H1 (cell line): Measurements from ENCODE around the gene HINT3. TPM values are rescaled to one million over a fixed set of nuclear protein-coding genes. Genes with fewer than 3 reads are reported as not detected.

ENCODE experiments used
- CTCF ChIA-PET: fragments of 300-600 bp; sonication (Branson Sonifier 250); formaldehyde crosslinking; loops from one replicate; lab custom pipeline; 2021; ENCODE audit not compliant: partially characterized antibody; lab: Charles Lee
- POLR2A ChIA-PET: fragments of 300-600 bp; sonication (Branson Sonifier 250); formaldehyde crosslinking; loops from one replicate; lab custom pipeline; 2021; ENCODE audit warnings: inconsistent platforms; ENCODE audit not compliant: partially characterized antibody; lab: Charles Lee
- DNase-seq, 2 experiments: peaks; one replicate each; pipeline versions ENCODE4 v3.0.0 to v3.0.0-alpha.2; 2010 to 2022; ENCODE audit warnings: low spot score in 2 of 2, low read depth in 1 of 2, mixed read lengths in 1 of 2
- FAIRE-seq: peaks from 2 replicates; lab custom pipeline; 2011; peaks lifted over from hg19 to GRCh38; lab: Jason Lieb, UNC
- H2AFZ ChIP-seq: 2 replicates; pipeline ENCODE4 v1.8.1; 2012; ENCODE audit warnings: low read length, inconsistent platforms
- H2AK5ac ChIP-seq: 2 replicates; pipeline ENCODE4 v1.6.1; 2013; ENCODE audit warnings: low read depth, low read length
- H2BK120ac ChIP-seq: replicated peaks from 2 replicates; pipeline ENCODE3; 2013; ENCODE audit warnings: low read depth, low read length, inconsistent platforms
- H2BK12ac ChIP-seq: 2 replicates; pipeline ENCODE4 v1.6.1; 2013; ENCODE audit warnings: low read depth, low read length
- H2BK15ac ChIP-seq: 2 replicates; pipeline ENCODE4 v1.6.1; 2013; ENCODE audit warnings: low read length
- H2BK20ac ChIP-seq: 2 replicates; pipeline ENCODE4 v1.6.1; 2013; ENCODE audit warnings: low read length
- H2BK5ac ChIP-seq: 2 replicates; pipeline ENCODE4 v1.6.1; 2013; ENCODE audit warnings: low read depth, low read length
- H3K14ac ChIP-seq: 2 replicates; pipeline ENCODE4 v1.6.1; 2013; ENCODE audit warnings: inconsistent platforms; ENCODE audit not compliant: insufficient read length
- H3K18ac ChIP-seq: 2 replicates; pipeline ENCODE4 v1.6.1; 2013; ENCODE audit warnings: low read length; ENCODE audit errors: extremely low read depth
- H3K23ac ChIP-seq: 2 replicates; pipeline ENCODE4 v1.6.1; 2013; ENCODE audit warnings: inconsistent platforms; ENCODE audit not compliant: insufficient read length
- H3K23me2 ChIP-seq: 2 replicates; pipeline ENCODE4 v1.6.1; 2013; ENCODE audit warnings: low read depth, low read length
- H3K27ac ChIP-seq: 2 replicates; pipeline ENCODE4 v1.6.1; 2011; ENCODE audit warnings: low read depth, low read length, inconsistent platforms
- H3K27me3 ChIP-seq, 4 experiments: replicated peaks in 1 of 4; 1 replicate in 1 of 4; 2 replicates in 3 of 4; pipeline versions ENCODE4 v1.6.1 to v1.8.1; 2011 to 2013; ENCODE audit warnings: low read length in 3 of 4, mild to moderate bottlenecking in 3 of 4, inconsistent platforms in 2 of 4, mixed read lengths in 2 of 4, moderate library complexity in 1 of 4; ENCODE audit not compliant: control insufficient read depth in 3 of 4, insufficient read depth in 3 of 4; ENCODE audit errors: extremely low read depth in 1 of 4
- H3K36me3 ChIP-seq, 4 experiments: 2 replicates each; pipeline versions ENCODE4 v1.6.1 to v1.8.1; 2011 to 2013; ENCODE audit warnings: mild to moderate bottlenecking in 4 of 4, low read length in 3 of 4, moderate library complexity in 2 of 4, control low read depth in 1 of 4, inconsistent platforms in 1 of 4; ENCODE audit not compliant: insufficient read depth in 4 of 4, control insufficient read depth in 2 of 4
- H3K4ac ChIP-seq: replicated peaks from 2 replicates; pipeline ENCODE3; 2013; ENCODE audit warnings: low read length, low read depth, mixed read lengths, inconsistent platforms; ENCODE audit not compliant: insufficient read length
- H3K4me1 ChIP-seq, 4 experiments: replicated peaks in 1 of 4; 1 replicate in 1 of 4; 2 replicates in 3 of 4; pipeline versions ENCODE4 v1.6.1 to v1.8.1; 2011 to 2013; ENCODE audit warnings: low read length in 3 of 4, inconsistent platforms in 2 of 4, mixed read lengths in 1 of 4; ENCODE audit not compliant: insufficient read depth in 4 of 4, control insufficient read depth in 3 of 4
- H3K4me2 ChIP-seq, 2 experiments: 2 replicates each; pipeline versions ENCODE4 v1.6.1 to v1.8.1; 2011 to 2013; ENCODE audit warnings: low read depth in 2 of 2, low read length in 2 of 2, control low read depth in 1 of 2, inconsistent platforms in 1 of 2, mild to moderate bottlenecking in 1 of 2; ENCODE audit not compliant: insufficient read depth in 1 of 2
- H3K4me3 ChIP-seq, 4 experiments: fragments of 200-600, 300-600 bp in 1 of 4; sonication (generic), shearing (Covaris generic), sonication (Bioruptor Twin) in 1 of 4; 2 replicates each; pipeline versions ENCODE4 v1.5.1 to v1.8.1; 2011 to 2016; ENCODE audit warnings: low read length in 4 of 4, low read depth in 3 of 4, control low read depth in 2 of 4, inconsistent platforms in 2 of 4, mild to moderate bottlenecking in 2 of 4, mixed read lengths in 1 of 4, moderate library complexity in 1 of 4; ENCODE audit not compliant: insufficient read depth in 2 of 4; ENCODE audit errors: extremely low read depth in 1 of 4
- H3K56ac ChIP-seq: replicated peaks from 2 replicates; pipeline ENCODE3; 2013; ENCODE audit warnings: low read depth, mild to moderate bottlenecking, mixed read lengths, low read length, inconsistent platforms; ENCODE audit not compliant: insufficient read length
- H3K79me1 ChIP-seq: 2 replicates; pipeline ENCODE4 v1.6.1; 2013; ENCODE audit warnings: low read depth, low read length, control low read depth
- H3K79me2 ChIP-seq, 2 experiments: 2 replicates each; pipeline versions ENCODE4 v1.6.1 to v1.8.1; 2012 to 2013; ENCODE audit warnings: low read length in 2 of 2, mild to moderate bottlenecking in 2 of 2, inconsistent platforms in 1 of 2; ENCODE audit not compliant: insufficient read depth in 2 of 2, control insufficient read depth in 1 of 2
- H3K9ac ChIP-seq, 4 experiments: replicated peaks in 1 of 4; 1 replicate in 1 of 4; 2 replicates in 3 of 4; pipeline versions ENCODE4 v1.6.1 to v1.8.1; 2011 to 2013; ENCODE audit warnings: low read depth in 3 of 4, low read length in 3 of 4, control low read depth in 2 of 4, mild to moderate bottlenecking in 2 of 4, moderate library complexity in 2 of 4, inconsistent platforms in 1 of 4; ENCODE audit errors: extremely low read depth in 1 of 4
- H3K9me3 ChIP-seq, 2 experiments: 2 replicates each; pipeline versions ENCODE4 v1.6.1 to v1.8.1; 2012 to 2013; ENCODE audit warnings: mild to moderate bottlenecking in 2 of 2, moderate library complexity in 2 of 2, control low read depth in 1 of 2, inconsistent platforms in 1 of 2, low read depth in 1 of 2, low read length in 1 of 2, mixed read lengths in 1 of 2; ENCODE audit not compliant: insufficient read depth in 2 of 2
- H4K20me1 ChIP-seq, 2 experiments: replicated peaks in 1 of 2; 2 replicates each; pipeline versions ENCODE3 to v1.8.1; 2011 to 2013; ENCODE audit warnings: inconsistent platforms in 2 of 2, low read length in 2 of 2, mild to moderate bottlenecking in 1 of 2; ENCODE audit not compliant: insufficient read depth in 2 of 2, control insufficient read depth in 1 of 2
- H4K5ac ChIP-seq: 2 replicates; pipeline ENCODE4 v1.6.1; 2013; ENCODE audit warnings: low read length, low read depth, mixed read lengths, inconsistent platforms; ENCODE audit not compliant: insufficient read length
- H4K8ac ChIP-seq: 2 replicates; pipeline ENCODE4 v1.8.0; 2013; ENCODE audit warnings: mild to moderate bottlenecking, moderate library complexity, low read length, inconsistent platforms; ENCODE audit not compliant: insufficient read depth; ENCODE audit errors: extremely low read depth
- H4K91ac ChIP-seq: replicated peaks from 2 replicates; pipeline ENCODE3; 2013; ENCODE audit warnings: low read length, mixed read lengths, inconsistent platforms; ENCODE audit not compliant: insufficient read length
- RBBP5 ChIP-seq: IDR thresholded peaks from 2 replicates; pipeline ENCODE4 v1.7.1; 2012; ENCODE audit warnings: low read depth, mild to moderate bottlenecking, inconsistent platforms, low read length, moderate library complexity, borderline replicate concordance
- SP2 ChIP-seq: IDR thresholded peaks from 2 replicates; pipeline ENCODE4 v1.6.1; 2012; ENCODE audit warnings: mild to moderate bottlenecking, low read length, inconsistent platforms
- TCF12 ChIP-seq: IDR thresholded peaks from 2 replicates; pipeline ENCODE4 v1.6.1; 2011; ENCODE audit warnings: low read depth, mild to moderate bottlenecking, low read length
- ZNF274 ChIP-seq: IDR thresholded peaks from 2 replicates; pipeline ENCODE4 v1.7.0; 2012; ENCODE audit warnings: low read length, borderline replicate concordance; ENCODE audit errors: extremely low read depth
- WGBS, 2 experiments: shearing (Covaris generic) in 1 of 2; methylation state at CpG; one replicate each; pipeline versions ENCODE4 v1.1.6 to v1.1.7; 2013 to 2015; ENCODE audit warnings: low lambda C conversion rate in 2 of 2, mixed read lengths in 2 of 2, inconsistent platforms in 1 of 2, low coverage in 1 of 2, missing lambda C conversion rate in 1 of 2; ENCODE audit not compliant: insufficient replicate concordance in 2 of 2, insufficient coverage in 1 of 2, insufficient read length in 1 of 2; ENCODE audit errors: extremely low coverage in 1 of 2, missing lambda C conversion rate in 1 of 2; 5-methylcytosine and 5-hydroxymethylcytosine counted together
- polyA plus RNA-seq, 7 experiments: library from polyadenylated mRNA; depleted of rRNA in 3 of 7; stranded (reverse) in 5 of 7; unstranded in 2 of 7; fragments of >200 nt in 5 of 7; fragments of 200-250 nt in 2 of 7; gene quantifications; 1 replicate in 5 of 7; 2 replicates in 1 of 7; 4 replicates in 1 of 7; pipeline versions ENCODE4 v1.2.1 to v1.2.3, GENCODE V29; 2011 to 2013; ENCODE audit warnings: missing spikeins in 2 of 7, mixed read lengths in 2 of 7
- total RNA-seq: library from RNA; stranded (reverse); fragmentation: NEBNext Ultra II Directional; extraction: Animal tissue kit (Norgen Biotek cat#: 25700); gene quantifications from 2 replicates; pipeline ENCODE4 v1.2.1, GENCODE V29; 2021

HINT3 gene
- total and polyA plus RNA-seq, 2 of the 8 experiments (the other 6 are each of a cell fraction or from before 2014, with no cell fraction given) = 1.2 to 7.8 TPM

DNA sequence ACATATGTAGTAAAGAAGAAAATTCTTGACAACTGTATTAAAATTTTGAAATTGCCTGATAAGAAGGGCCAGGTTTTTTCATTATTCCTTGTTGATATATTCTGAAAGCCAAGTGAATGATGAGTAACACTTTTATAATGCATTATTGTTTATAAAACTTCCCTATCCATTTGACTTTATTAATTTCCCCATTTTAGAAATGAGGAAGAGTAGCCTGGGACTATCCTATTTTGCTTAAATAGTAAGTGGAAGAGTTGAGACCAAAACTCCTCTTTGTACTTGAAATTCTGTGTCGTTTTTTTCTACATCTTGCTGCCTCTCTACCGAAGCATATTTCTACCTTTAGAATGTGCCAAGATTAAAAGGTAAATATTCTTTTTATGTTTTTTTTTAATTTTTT, 69.4 kb downstream of the HINT3 start:
- ChIA-PET POLR2A (no interaction called here), CTCF (interaction anchor here (1.1 kb wide), 1 partner anchor 10 kb away, joined by 3 read pairs; no protein-coding TSS in a partner anchor)
- Histone ChIP-seq H3K27me3 (no peaks in the 10 kb centered on the region), H3K14ac (no peak overlapping the region), H4K5ac (no peak overlapping the region), H3K4me2 (no peak overlapping the region), H2BK5ac (no peak overlapping the region), H2BK20ac (no peak overlapping the region), H2AFZ (no peak overlapping the region), H2BK12ac (no peak overlapping the region), H3K79me2 (no peaks in the 10 kb centered on the region), H4K91ac (no peak overlapping the region), H4K20me1 (no peaks in the 10 kb centered on the region), H3K4me3 (no peak overlapping the region), H2BK120ac (no peak overlapping the region), H3K23me2 (no peaks in the 10 kb centered on the region), H3K4me1 (no peaks in the 10 kb centered on the region), H3K18ac (no peak overlapping the region), H2BK15ac (no peak overlapping the region), H3K4ac (no peak overlapping the region), H3K56ac (no peak overlapping the region), H3K9ac (no peak overlapping the region), H3K23ac (no peak overlapping the region), H3K79me1 (no peaks in the 10 kb centered on the region), H4K8ac (no peak overlapping the region), H3K36me3 (peaks cover 2 to 57% (median 17%) of the 10 kb centered on the region in 4 experiments; a peak in 6 of 8 replicates), H3K27ac (no peak overlapping the region), H3K9me3 (no peaks in the 10 kb centered on the region), H2AK5ac (no peak overlapping the region)
- FAIRE-seq = no peak
- DNase-seq = no peak
- WGBS, 2 experiments = 88% methylated on average over 2 of the region's 2 CpGs; no CpG with 5 or more reads in 1 of the 2 experiments
- no peak for TF ChIP-seq ZNF274
- TF ChIP-seq TCF12 = no peak
- no peak for TF ChIP-seq SP2
- no peak for TF ChIP-seq RBBP5
